ENCODE measurements around the gene NPR1.
"Not testable (repeated sequence)": the region's sequence is repeated elsewhere in the genome, so short reads cannot be mapped to it uniquely, and the experiment has no call there.

NPR1 gene

GRCh38 chr1:153679337-153680119, 1.0 kb downstream of the NPR1 start:
- DNase-seq (ENCODE audit: low read depth in 4 of 4, low spot score in 1 of 4): no peak

DNA sequence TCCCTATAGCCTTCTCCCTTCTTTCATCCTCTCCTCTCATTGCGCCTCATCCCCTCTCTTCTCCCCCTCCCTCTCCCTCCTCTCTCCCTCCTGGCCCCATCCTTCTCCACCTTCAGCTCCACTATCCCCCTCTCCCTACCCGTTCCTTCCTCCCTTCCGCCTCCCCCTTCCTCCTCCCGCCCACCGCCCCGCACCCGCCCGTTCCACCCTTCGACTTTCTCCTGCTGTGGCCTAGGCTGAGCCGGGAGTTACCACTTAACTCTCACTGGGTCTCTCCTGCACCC, 1.6 kb downstream of the NPR1 start:
- DNase-seq (ENCODE audit: low read depth in 4 of 4, low spot score in 1 of 4): no peak

- DNase-seq (ENCODE audit: low read depth in 4 of 4, low spot score in 1 of 4): no peak
Measured at GRCh38 chr1:153682730-153683129, 4.2 kb downstream of the NPR1 start.

DNA sequence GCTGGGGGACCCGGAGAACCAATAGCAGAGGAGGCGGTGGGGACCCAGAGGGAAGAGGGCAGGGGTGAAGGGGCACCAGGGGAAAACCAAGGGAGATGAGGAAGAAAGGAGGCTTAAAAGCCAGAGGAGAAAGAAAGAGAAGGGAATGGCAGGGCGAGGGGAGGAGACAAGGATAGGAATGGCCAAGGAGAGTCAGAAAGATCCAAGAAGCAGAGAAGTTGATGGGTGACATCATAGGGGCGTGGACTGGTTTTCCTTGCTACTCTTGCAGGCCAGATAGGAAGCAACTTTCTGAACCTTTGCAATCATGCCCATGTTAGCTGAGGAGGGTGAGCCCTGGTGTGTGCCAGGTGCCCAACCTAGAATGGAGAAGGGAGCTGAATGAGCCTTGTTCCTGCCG, 5.4 kb downstream of the NPR1 start:
- no peak for DNase-seq (ENCODE audit: low read depth in 4 of 4, low spot score in 1 of 4)

GRCh38 chr1:153684892-153685291, 6.4 kb downstream of the NPR1 start:
- DNase-seq (ENCODE audit: low read depth in 4 of 4, low spot score in 1 of 4): no peak

- no peak for DNase-seq (ENCODE audit: low read depth in 4 of 4, low spot score in 1 of 4)
Measured at GRCh38 chr1:153685544-153686340, 7.3 kb downstream of the NPR1 start.

- no peak for DNase-seq (ENCODE audit: low read depth in 4 of 4, low spot score in 1 of 4)
Measured at GRCh38 chr1:153687346-153688125, 9.0 kb downstream of the NPR1 start.

GRCh38 chr1:153688276-153688675, 9.8 kb downstream of the NPR1 start:
- DNase-seq (ENCODE audit: low read depth in 4 of 4, low spot score in 1 of 4): no peak

DNA sequence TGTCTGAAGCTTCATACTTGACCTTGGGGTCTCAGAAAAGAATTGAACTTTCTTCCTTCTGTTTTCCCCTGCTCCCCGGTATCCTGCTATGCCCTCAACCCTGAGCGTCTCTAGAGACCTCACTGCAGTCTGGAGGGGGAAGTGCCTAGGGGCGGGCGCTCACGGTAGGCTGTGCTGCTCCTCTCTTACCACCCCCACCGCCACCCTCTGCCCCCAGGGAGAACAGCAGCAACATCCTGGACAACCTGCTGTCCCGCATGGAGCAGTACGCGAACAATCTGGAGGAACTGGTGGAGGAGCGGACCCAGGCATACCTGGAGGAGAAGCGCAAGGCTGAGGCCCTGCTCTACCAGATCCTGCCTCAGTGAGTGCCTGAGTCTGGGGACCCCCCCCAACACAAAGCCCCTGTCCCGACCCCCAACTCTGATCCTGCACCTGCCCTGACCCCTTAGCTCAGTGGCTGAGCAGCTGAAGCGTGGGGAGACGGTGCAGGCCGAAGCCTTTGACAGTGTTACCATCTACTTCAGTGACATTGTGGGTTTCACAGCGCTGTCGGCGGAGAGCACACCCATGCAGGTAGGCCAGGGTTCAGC, 10.3 kb downstream of the NPR1 start:
- no peak for DNase-seq (ENCODE audit: low read depth in 4 of 4, low spot score in 1 of 4)

- no peak for DNase-seq (ENCODE audit: low read depth in 4 of 4, low spot score in 1 of 4)
Measured at GRCh38 chr1:153693466-153693865, 15.0 kb downstream of the NPR1 start.

- no peak for DNase-seq (ENCODE audit: low read depth in 4 of 4, low spot score in 1 of 4)
Measured at GRCh38 chr1:153696741-153697140, 18.3 kb downstream of the NPR1 start.

DNA sequence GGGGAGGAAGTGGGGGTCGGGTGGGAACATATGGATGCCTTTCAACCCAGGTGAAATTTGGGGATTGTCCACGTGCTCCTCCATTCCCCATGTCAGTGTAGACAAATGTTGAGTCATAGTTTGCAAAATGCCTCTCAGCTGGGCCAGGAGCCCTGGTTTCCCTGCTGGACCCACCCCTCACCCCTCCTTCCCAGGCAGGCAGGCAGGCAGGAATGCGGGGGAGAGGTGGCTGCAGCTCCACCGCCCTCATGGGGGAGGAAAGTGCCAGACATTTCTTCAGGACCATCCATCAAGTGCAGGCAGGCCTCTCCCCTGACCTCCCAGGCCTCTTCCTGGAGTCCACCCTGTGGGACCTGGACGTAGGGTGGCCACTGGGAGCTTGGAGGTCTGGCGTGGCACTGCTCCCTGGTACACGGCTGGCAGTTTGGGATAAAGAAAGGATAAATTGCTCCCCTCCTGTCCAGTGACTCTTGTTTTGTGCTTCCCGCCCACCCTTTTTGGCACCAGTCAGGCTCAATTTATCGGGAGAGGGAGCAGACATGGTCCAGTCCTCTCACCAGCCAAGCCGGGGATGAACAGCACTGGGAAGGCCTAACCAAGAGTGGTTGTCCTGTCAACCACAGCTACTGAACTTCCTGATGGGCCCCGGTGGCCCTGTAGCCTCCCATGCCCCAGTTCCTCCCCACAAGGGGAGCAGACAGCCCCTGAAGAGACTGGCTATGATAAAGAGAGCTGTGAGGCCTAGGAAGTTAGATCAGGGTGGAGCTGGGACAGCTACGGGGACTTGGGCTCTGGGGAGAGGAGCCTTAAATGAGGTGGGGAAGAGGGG, 18.9 kb downstream of the NPR1 start:
- no peak for DNase-seq (ENCODE audit: low read depth in 4 of 4, low spot score in 1 of 4)

DNA sequence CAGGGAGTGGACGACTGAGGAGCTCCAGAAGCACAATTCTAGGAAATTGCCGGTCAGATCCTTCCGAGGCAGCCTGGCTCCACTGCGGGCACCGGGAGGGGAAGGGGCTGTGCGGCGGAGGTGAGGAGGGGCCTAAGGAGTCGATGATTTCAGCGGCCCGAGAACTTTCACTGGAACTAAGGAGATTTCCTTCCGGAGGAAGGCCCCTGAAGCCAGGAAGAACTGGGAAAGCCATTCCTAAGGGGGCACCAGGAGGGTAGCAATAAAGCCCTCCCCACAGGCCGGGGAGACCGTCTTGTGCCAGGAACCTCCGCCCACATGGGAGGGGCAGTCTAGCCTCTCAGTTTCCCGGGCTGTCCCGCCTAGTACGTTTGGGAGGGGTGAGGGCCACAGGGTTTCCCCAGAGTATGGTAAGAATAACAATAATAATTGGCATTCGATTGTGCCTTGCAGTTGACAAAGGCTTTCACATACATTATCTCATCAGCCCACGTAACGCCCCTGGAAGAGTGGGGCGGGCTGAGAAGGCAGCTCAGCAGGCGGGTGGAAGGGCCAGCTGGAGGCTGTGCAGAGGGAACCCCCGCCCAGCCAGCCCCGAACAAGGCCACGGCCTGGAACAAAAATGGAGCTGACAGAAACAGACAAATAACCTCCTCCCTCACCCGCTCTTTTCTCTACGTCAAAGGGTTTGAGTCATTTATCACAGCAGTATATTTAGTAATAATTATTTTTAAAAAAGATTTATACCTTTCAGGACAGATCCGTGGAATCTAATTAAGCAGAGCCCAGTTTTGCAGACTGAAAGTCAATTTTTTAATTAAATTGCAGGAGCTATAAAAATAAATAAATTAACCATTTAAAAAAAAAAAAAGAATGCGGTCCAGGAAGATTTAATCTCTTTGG, 19.8 kb downstream of the NPR1 start:
- DNase-seq (ENCODE audit: low read depth in 4 of 4, low spot score in 1 of 4): no peak

DNA sequence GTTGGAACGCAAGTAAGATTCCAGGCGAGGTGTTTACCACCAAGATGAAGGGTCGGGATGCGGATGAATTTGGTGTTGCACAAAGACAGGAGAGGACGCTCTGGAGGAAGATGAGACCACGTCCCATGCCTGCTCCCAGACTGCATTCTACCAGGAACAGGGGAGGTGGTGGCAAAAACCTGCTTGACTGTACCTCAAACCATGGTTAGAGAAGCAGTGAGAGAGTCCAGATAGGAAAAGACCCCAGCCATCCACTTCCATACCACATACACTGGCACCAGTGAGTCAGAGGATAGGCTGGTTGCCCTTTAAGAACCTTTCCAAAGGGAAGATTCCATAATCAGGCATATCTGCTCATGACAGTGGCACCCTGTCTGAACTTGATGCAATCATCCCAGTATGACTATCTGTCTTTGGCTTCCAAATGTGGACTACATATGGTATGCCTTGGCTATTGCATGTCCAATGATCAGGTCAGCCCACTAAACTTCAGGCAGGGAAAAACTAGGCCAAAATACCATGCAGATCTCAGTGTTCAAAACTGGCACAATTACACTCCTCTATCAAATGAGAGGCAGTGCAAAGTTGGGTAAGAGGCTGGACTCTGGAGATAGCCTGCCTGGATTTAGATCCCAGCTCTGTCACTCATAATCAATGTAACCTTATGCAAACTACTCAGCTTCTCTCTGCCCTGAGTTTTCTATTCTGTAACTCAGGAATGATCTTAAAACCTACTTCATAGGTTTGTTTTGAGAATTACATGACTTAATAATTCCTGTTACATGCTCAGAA, 20.6 kb downstream of the NPR1 start:
- no peak for DNase-seq (ENCODE audit: low read depth in 4 of 4, low spot score in 1 of 4)

DNA sequence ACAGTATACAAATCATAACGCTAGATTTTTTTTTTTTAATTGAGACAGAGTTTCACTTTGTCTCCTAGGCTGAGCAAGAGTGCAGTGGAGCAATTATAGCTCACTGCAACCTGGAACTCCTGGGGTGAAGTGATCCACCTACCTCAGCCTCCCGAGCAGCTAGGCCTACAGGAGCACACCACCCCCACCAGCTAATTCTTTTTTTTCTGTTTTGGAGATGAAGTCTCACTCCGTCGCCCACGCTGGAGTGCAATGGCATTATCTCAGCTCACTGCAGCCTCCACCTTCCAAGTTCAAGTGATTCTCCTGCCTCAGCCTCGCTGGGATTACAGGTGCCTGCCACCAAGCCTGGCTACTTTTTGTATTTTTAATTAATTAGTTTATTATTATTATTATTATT, 21.3 kb downstream of the NPR1 start:
- DNase-seq (ENCODE audit: low read depth in 4 of 4, low spot score in 1 of 4): no peak

- no peak for DNase-seq (ENCODE audit: low read depth in 4 of 4, low spot score in 1 of 4)
Measured at GRCh38 chr1:153705484-153705883, 27.0 kb downstream of the NPR1 start.

DNA sequence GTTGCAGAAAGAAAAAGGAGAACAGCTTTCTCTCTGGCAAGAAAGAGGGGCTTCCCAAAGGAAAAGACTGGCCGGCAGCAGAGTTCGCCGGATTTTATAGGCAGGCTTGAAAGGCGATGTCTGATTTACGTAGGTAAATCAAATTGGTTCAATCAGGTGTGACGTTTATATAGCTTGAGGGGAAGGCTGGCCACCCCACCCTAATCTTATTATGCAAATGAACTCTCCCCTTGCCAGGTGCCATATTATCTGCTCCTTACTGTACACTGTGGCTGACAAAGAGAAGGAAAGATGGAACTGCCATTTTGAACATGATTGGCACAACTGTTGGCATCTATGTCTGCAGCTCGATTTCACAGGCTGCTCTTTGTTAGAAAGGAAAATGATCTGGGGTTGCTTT, 32.5 kb downstream of the NPR1 start:
- DNase-seq (ENCODE audit: low read depth in 4 of 4, low spot score in 1 of 4): no peak

DNA sequence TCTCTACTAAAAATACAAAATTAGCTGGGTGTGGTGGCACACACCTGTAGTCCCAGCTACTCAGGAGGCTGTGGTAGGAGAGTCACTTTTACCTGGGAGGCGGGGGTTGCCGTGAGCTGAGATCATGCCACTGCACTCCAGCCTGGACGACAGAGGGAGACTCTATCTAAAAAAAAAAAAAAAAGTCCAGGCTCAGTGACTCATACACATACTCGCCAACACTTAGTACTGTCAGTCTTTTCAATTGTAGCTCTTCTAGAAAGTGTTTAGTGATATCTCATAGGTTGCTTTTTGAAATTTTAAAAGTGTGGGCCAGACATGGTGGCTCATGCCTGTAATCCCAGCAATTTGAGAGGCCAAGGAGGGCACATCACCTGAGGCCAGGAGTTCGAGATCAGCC, 37.7 kb downstream of the NPR1 start:
- not testable (repeated sequence) for DNase-seq (ENCODE audit: low read depth in 4 of 4, low spot score in 1 of 4)

- DNase-seq (ENCODE audit: low read depth in 4 of 4, low spot score in 1 of 4): no peak
Measured at GRCh38 chr1:153717330-153717729, 38.8 kb downstream of the NPR1 start.
